ENCODE data around the gene RRAD.

GRCh38 chr16:66878067-66878466, 47.3 kb downstream of the RRAD start:
- no peak for TF ChIP-seq CTCF (IDR thresholded peaks at IDR 0.05; ENCODE audit: insufficient read depth, low read depth, low read length)
- no peak for TF ChIP-seq EZH2 (IDR thresholded peaks at IDR 0.05; ENCODE audit: insufficient read depth, low read length)

Measured in astrocyte (in vitro differentiated cells and primary cell).